WTC11 (cell line): ENCODE data around the gene ZBTB44.

Experiments
- CTCF ChIP-seq: fragments of 200-600 bp; IDR thresholded peaks from 2 replicates; pipeline ENCODE4 v1.8.0; 2022; ENCODE audit warnings: antibody characterized with exemption
- E2F4 ChIP-seq: sonication (generic); formaldehyde crosslinking; IDR thresholded peaks from 2 replicates; pipeline ENCODE4 v1.8.1; 2022; ENCODE audit warnings: low read depth, mild to moderate bottlenecking, moderate library complexity, missing genetic modification reagents, borderline replicate concordance
- NR2C2 ChIP-seq: sonication (generic); formaldehyde crosslinking; IDR thresholded peaks from 2 replicates; pipeline ENCODE4 v1.8.0; 2022; ENCODE audit warnings: mild to moderate bottlenecking, missing genetic modification reagents
- TCF7 ChIP-seq: sonication (generic); formaldehyde crosslinking; IDR thresholded peaks from 2 replicates; pipeline ENCODE4 v1.8.0; 2022; ENCODE audit warnings: mild to moderate bottlenecking, low read depth, missing genetic modification reagents, moderate library complexity
- TEAD1 ChIP-seq: sonication (generic); formaldehyde crosslinking; IDR thresholded peaks from 2 replicates; pipeline ENCODE4 v1.8.0; 2022; ENCODE audit warnings: mild to moderate bottlenecking, missing genetic modification reagents
- USF2 ChIP-seq: sonication (generic); formaldehyde crosslinking; IDR thresholded peaks from 2 replicates; pipeline ENCODE4 v1.8.1; 2023; ENCODE audit warnings: mild to moderate bottlenecking, missing genetic modification reagents, moderate library complexity
- ZNF317 ChIP-seq: sonication (generic); formaldehyde crosslinking; IDR thresholded peaks from 2 replicates; pipeline ENCODE4 v1.8.1; 2023; ENCODE audit warnings: low read depth, mild to moderate bottlenecking, moderate library complexity, missing genetic modification reagents, borderline replicate concordance

DNA sequence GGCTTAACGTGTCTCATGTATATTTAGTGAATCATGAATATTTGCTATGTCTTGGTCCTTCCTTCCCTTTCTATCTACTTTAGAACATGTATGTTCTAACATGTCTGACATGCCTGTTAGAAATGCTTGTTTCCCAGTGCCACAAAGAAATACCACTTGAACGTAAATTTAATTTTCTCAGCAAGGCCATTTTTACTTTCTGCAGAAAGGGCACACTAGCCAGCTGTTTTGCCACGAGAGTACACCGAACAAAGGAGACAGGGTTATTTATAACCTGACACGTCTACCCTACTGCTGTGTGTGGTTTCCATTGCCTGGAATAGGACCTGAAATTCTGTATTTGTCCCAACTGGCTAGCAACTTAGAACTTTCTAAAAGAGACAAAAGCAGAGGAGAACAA is 7.4 kb upstream of the ZBTB44 start:
- TF ChIP-seq TCF7 (CRISPR knock-in tag) (no peak), ZNF317 (CRISPR knock-in tag) (no peak), CTCF (no peak), E2F4 (CRISPR knock-in tag) (no peak), USF2 (no peak), NR2C2 (CRISPR knock-in tag) (no peak), TEAD1 (CRISPR knock-in tag) (no peak)
